ENCODE data around the gene FARS2. TPM values are rescaled to one million over a fixed set of nuclear protein-coding genes. Genes with fewer than 3 reads are reported as not detected.

FARS2 gene
- total RNA-seq, 2 experiments from 2014 or later = 13.8 to 14.3 TPM

GRCh38 chr6:5529015-5529414 is 267.7 kb downstream of the FARS2 start:
- CTCF ChIA-PET (ENCODE audit: unreplicated experiment) = no interaction called here
- intact Hi-C loops (cut with micrococcal nuclease; ENCODE audit: unreplicated experiment) = no loop called here
- DNase-seq (ENCODE audit: low spot score) = no peak
- H3K79me2 ChIP-seq (ENCODE audit: insufficient read depth, low read depth, low read length) = no peaks in the 10 kb centered on the region
- H4K20me1 ChIP-seq (ENCODE audit: insufficient read depth, low read length) = no peaks in the 10 kb centered on the region; the same call in 1 of the 2 replicates
- no peak overlapping the region for H3K27ac ChIP-seq (ENCODE audit: low read depth, low read length, poor library complexity, severe bottlenecking)
- H3K4me2 ChIP-seq (ENCODE audit: low read length) = no peak overlapping the region
- H3K9me3 ChIP-seq (ENCODE audit: low read length) = no peaks in the 10 kb centered on the region
- TF ChIP-seq EZH2phosphoT487 (IDR thresholded peaks at IDR 0.05; ENCODE audit: borderline replicate concordance, low read depth, low read length) (no peak), CTCF (conservative IDR thresholded peaks at IDR 0.05; ENCODE audit: low read length) (no peak)
- no TSS peak for BruUV-seq (replicated peaks)
- no peaks in the 10 kb centered on the region for H3K36me3 ChIP-seq (ENCODE audit: insufficient read depth, low read length)
- no peaks in the 10 kb centered on the region for H3K9me2 ChIP-seq (ENCODE audit: insufficient read depth, low read length)
- H3K4me1 ChIP-seq (ENCODE audit: insufficient read depth, low read length, poor library complexity, severe bottlenecking) = no peaks in the 10 kb centered on the region
- no peak overlapping the region for H3K4me3 ChIP-seq (ENCODE audit: low read depth, low read length, poor library complexity, severe bottlenecking)
- H2AFZ ChIP-seq (ENCODE audit: low read length) = no peak overlapping the region
- POLR2A ChIA-PET = no interaction called here

- H3K9me2 ChIP-seq (ENCODE audit: insufficient read depth, low read length) = no peaks in the 10 kb centered on the region
- TF ChIP-seq EZH2phosphoT487 (IDR thresholded peaks at IDR 0.05; ENCODE audit: borderline replicate concordance, low read depth, low read length) (no peak), CTCF (conservative IDR thresholded peaks at IDR 0.05; ENCODE audit: low read length) (no peak)
- peak; percentile 2 for DNase-seq (ENCODE audit: low spot score)
- ChIA-PET POLR2A (interaction anchor here (1.2 kb wide), 1 partner anchor 9 kb away, joined by 4 read pairs; no protein-coding TSS in a partner anchor), CTCF (ENCODE audit: unreplicated experiment) (no interaction called here)
- no peak overlapping the region for H3K27ac ChIP-seq (ENCODE audit: low read depth, low read length, poor library complexity, severe bottlenecking)
- H2AFZ ChIP-seq (ENCODE audit: low read length) = no peak overlapping the region
- no peaks in the 10 kb centered on the region for H3K4me1 ChIP-seq (ENCODE audit: insufficient read depth, low read length, poor library complexity, severe bottlenecking)
- no peak overlapping the region for H3K4me3 ChIP-seq (ENCODE audit: low read depth, low read length, poor library complexity, severe bottlenecking)
- H3K9me3 ChIP-seq (ENCODE audit: low read length) = no peaks in the 10 kb centered on the region
- no TSS peak for BruUV-seq (replicated peaks)
- no peak overlapping the region for H3K4me2 ChIP-seq (ENCODE audit: low read length)
- H3K79me2 ChIP-seq (ENCODE audit: insufficient read depth, low read depth, low read length) = no peaks in the 10 kb centered on the region
- H4K20me1 ChIP-seq (ENCODE audit: insufficient read depth, low read length) = no peaks in the 10 kb centered on the region; the same call in 1 of the 2 replicates
- no peaks in the 10 kb centered on the region for H3K36me3 ChIP-seq (ENCODE audit: insufficient read depth, low read length)
- intact Hi-C loops (cut with micrococcal nuclease; ENCODE audit: unreplicated experiment) = no loop called here
Measured at GRCh38 chr6:5529733-5530132, 268.4 kb downstream of the FARS2 start.

GRCh38 chr6:5531161-5531560 is 269.8 kb downstream of the FARS2 start:
- H3K4me3 ChIP-seq (ENCODE audit: low read depth, low read length, poor library complexity, severe bottlenecking) = no peak overlapping the region
- no peak overlapping the region for H2AFZ ChIP-seq (ENCODE audit: low read length)
- no peaks in the 10 kb centered on the region for H4K20me1 ChIP-seq (ENCODE audit: insufficient read depth, low read length)
- BruUV-seq (replicated peaks) = no TSS peak
- no peak for DNase-seq (ENCODE audit: low spot score)
- no peaks in the 10 kb centered on the region for H3K4me1 ChIP-seq (ENCODE audit: insufficient read depth, low read length, poor library complexity, severe bottlenecking)
- no peaks in the 10 kb centered on the region for H3K9me2 ChIP-seq (ENCODE audit: insufficient read depth, low read length)
- ChIA-PET CTCF (ENCODE audit: unreplicated experiment) (no interaction called here), POLR2A (no interaction called here)
- intact Hi-C loops (cut with micrococcal nuclease; ENCODE audit: unreplicated experiment) = no loop called here
- no peaks in the 10 kb centered on the region for H3K36me3 ChIP-seq (ENCODE audit: insufficient read depth, low read length)
- H3K9me3 ChIP-seq (ENCODE audit: low read length) = no peaks in the 10 kb centered on the region
- TF ChIP-seq EZH2phosphoT487 (IDR thresholded peaks at IDR 0.05; ENCODE audit: borderline replicate concordance, low read depth, low read length) = no peak
- no peak for TF ChIP-seq CTCF (conservative IDR thresholded peaks at IDR 0.05; ENCODE audit: low read length)
- no peak overlapping the region for H3K4me2 ChIP-seq (ENCODE audit: low read length)
- H3K27ac ChIP-seq (ENCODE audit: low read depth, low read length, poor library complexity, severe bottlenecking) = no peak overlapping the region
- H3K79me2 ChIP-seq (ENCODE audit: insufficient read depth, low read depth, low read length) = no peaks in the 10 kb centered on the region
